Mesendoderm (in vitro differentiated cells): ENCODE data around the gene SPON1.
"Not testable (repeated sequence)": the region's sequence is repeated elsewhere in the genome, so short reads cannot be mapped to it uniquely, and the experiment has no call there.

Experiments used
- DNase-seq: peaks from one replicate; pipeline ENCODE4 v3.0.0; 2013
- H2AK5ac ChIP-seq: 2 replicates; pipeline ENCODE4 v1.6.1; 2013; ENCODE audit warnings: low read length, inconsistent platforms
- H2BK120ac ChIP-seq: 2 replicates; pipeline ENCODE4 v1.6.1; 2013; ENCODE audit warnings: low read depth, mild to moderate bottlenecking, low read length, moderate library complexity, mixed read lengths
- H2BK15ac ChIP-seq: replicated peaks from 2 replicates; pipeline ENCODE4 v1.6.1; 2013; ENCODE audit warnings: low read depth, mild to moderate bottlenecking, moderate library complexity
- H2BK5ac ChIP-seq: 2 replicates; pipeline ENCODE4 v1.6.1; 2013; ENCODE audit warnings: low read length, inconsistent platforms
- H3K18ac ChIP-seq: 2 replicates; pipeline ENCODE4 v1.6.1; 2013; ENCODE audit warnings: mild to moderate bottlenecking, low read length, mixed read lengths
- H3K23ac ChIP-seq: one replicate; pipeline ENCODE4 v1.6.1; 2013; ENCODE audit warnings: low read length
- H3K27ac ChIP-seq: 2 replicates; pipeline ENCODE4 v1.5.1; 2013; ENCODE audit warnings: low read depth, mild to moderate bottlenecking, inconsistent platforms, low read length, moderate library complexity
- H3K27me3 ChIP-seq: 2 replicates; pipeline ENCODE4 v1.6.1; 2013; ENCODE audit warnings: low read length, control low read depth, mild to moderate bottlenecking, inconsistent platforms; ENCODE audit not compliant: insufficient read depth, poor library complexity
- H3K36me3 ChIP-seq: 2 replicates; pipeline ENCODE4 v1.6.1; 2013; ENCODE audit warnings: low read length, inconsistent platforms; ENCODE audit not compliant: control insufficient read depth, insufficient read depth
- H3K4ac ChIP-seq: one replicate; pipeline ENCODE4 v1.6.1; 2013; ENCODE audit warnings: low read depth, mild to moderate bottlenecking, low read length, moderate library complexity
- H3K4me1 ChIP-seq: 2 replicates; pipeline ENCODE4 v1.6.1; 2013; ENCODE audit warnings: low read depth, low read length, inconsistent platforms; ENCODE audit not compliant: control insufficient read depth
- H3K4me2 ChIP-seq: 2 replicates; pipeline ENCODE4 v1.6.1; 2013; ENCODE audit warnings: low read length
- H3K4me3 ChIP-seq: 2 replicates; pipeline ENCODE4 v1.5.1; 2013; ENCODE audit warnings: mild to moderate bottlenecking, low read length
- H3K56ac ChIP-seq: one replicate; pipeline ENCODE4 v1.6.1; 2013; ENCODE audit warnings: low read length
- H3K79me1 ChIP-seq: 2 replicates; pipeline ENCODE4 v1.6.1; 2013; ENCODE audit warnings: low read length, inconsistent platforms
- H3K79me2 ChIP-seq: 2 replicates; pipeline ENCODE4 v1.6.1; 2013; ENCODE audit warnings: mild to moderate bottlenecking, low read length; ENCODE audit not compliant: control insufficient read depth, insufficient read depth
- H3K9ac ChIP-seq: 2 replicates; pipeline ENCODE4 v1.6.1; 2013; ENCODE audit warnings: low read length, inconsistent platforms
- H4K5ac ChIP-seq: one replicate; pipeline ENCODE4 v1.6.1; 2013; ENCODE audit warnings: low read length
- H4K8ac ChIP-seq: one replicate; pipeline ENCODE4 v1.6.1; 2013; ENCODE audit warnings: low read depth, mild to moderate bottlenecking, control low read depth, low read length, moderate library complexity
- WGBS: extraction: QIAGEN DNeasy Blood & Tissue Kit; methylation state at CpG from one replicate; pipeline ENCODE4 v1.1.7; 2013; ENCODE audit warnings: low lambda C conversion rate, missing lambda C conversion rate; ENCODE audit not compliant: insufficient coverage; ENCODE audit errors: extremely low coverage; 5-methylcytosine and 5-hydroxymethylcytosine counted together

Gene SPON1

GRCh38 chr11:14148653-14149273 is 186.2 kb downstream of the SPON1 start:
- no peak overlapping the region for H3K4me3 ChIP-seq
- H3K27ac ChIP-seq: no peak overlapping the region
- no peaks in the 10 kb centered on the region for H3K27me3 ChIP-seq
- H4K5ac ChIP-seq: no peak overlapping the region
- H2BK120ac ChIP-seq: no peak overlapping the region
- H3K4me1 ChIP-seq: no peaks in the 10 kb centered on the region
- no peaks in the 10 kb centered on the region for H3K79me2 ChIP-seq
- H3K23ac ChIP-seq: no peak overlapping the region
- H2BK5ac ChIP-seq: no peak overlapping the region
- DNase-seq: peak; percentile 26
- H3K56ac ChIP-seq: no peak overlapping the region
- no peak overlapping the region for H3K18ac ChIP-seq
- no peak overlapping the region for H2AK5ac ChIP-seq
- no peaks in the 10 kb centered on the region for H3K36me3 ChIP-seq
- no CpG with 5 or more reads among the region's 3 CpGs for WGBS
- H3K9ac ChIP-seq: no peak overlapping the region
- H3K79me1 ChIP-seq: no peaks in the 10 kb centered on the region
- no peak overlapping the region for H3K4ac ChIP-seq
- H4K8ac ChIP-seq: no peak overlapping the region
- no peak overlapping the region for H3K4me2 ChIP-seq
- H2BK15ac ChIP-seq: no peak overlapping the region

- H4K5ac ChIP-seq: no peak overlapping the region
- no peak overlapping the region for H3K27ac ChIP-seq
- WGBS: no CpG with 5 or more reads among the region's 2 CpGs
- H4K8ac ChIP-seq: no peak overlapping the region
- no peak overlapping the region for H3K23ac ChIP-seq
- no peak overlapping the region for H3K18ac ChIP-seq
- no peak overlapping the region for H2BK15ac ChIP-seq
- H3K27me3 ChIP-seq: no peaks in the 10 kb centered on the region
- no peaks in the 10 kb centered on the region for H3K4me1 ChIP-seq
- H2BK120ac ChIP-seq: no peak overlapping the region
- no peak overlapping the region for H2AK5ac ChIP-seq
- H3K4ac ChIP-seq: no peak overlapping the region
- no peak overlapping the region for H3K4me2 ChIP-seq
- H2BK5ac ChIP-seq: no peak overlapping the region
- H3K79me2 ChIP-seq: no peaks in the 10 kb centered on the region
- H3K56ac ChIP-seq: no peak overlapping the region
- DNase-seq: no peak
- no peaks in the 10 kb centered on the region for H3K79me1 ChIP-seq
- no peak overlapping the region for H3K4me3 ChIP-seq
- H3K36me3 ChIP-seq: no peaks in the 10 kb centered on the region
- H3K9ac ChIP-seq: no peak overlapping the region
Observed at GRCh38 chr11:14149683-14150082, 187.2 kb downstream of the SPON1 start.

- WGBS: no CpG with 5 or more reads among the region's 4 CpGs
Observed at GRCh38 chr11:14150878-14151277, 188.4 kb downstream of the SPON1 start.

GRCh38 chr11:14154103-14154502 is 191.6 kb downstream of the SPON1 start:
- not testable (repeated sequence) for H3K27ac ChIP-seq, H3K36me3 ChIP-seq, H2AK5ac ChIP-seq, H2BK120ac ChIP-seq, H3K18ac ChIP-seq, H2BK5ac ChIP-seq, H3K79me2 ChIP-seq, H3K56ac ChIP-seq, H3K23ac ChIP-seq, H2BK15ac ChIP-seq, H3K4me1 ChIP-seq, H3K4me2 ChIP-seq, H3K9ac ChIP-seq, H3K79me1 ChIP-seq, H3K4me3 ChIP-seq, H3K4ac ChIP-seq, H4K8ac ChIP-seq, H4K5ac ChIP-seq, H3K27me3 ChIP-seq
- peak; percentile 4 for DNase-seq
- WGBS: no CpG with 5 or more reads among the region's 1 CpG

More at GRCh38 chr11:14150878-14151277, 188.4 kb downstream of the SPON1 start:
- Histone ChIP-seq H3K36me3 (no peaks in the 10 kb centered on the region), H3K4me3 (no peak overlapping the region), H3K4ac (no peak overlapping the region), H3K79me2 (no peaks in the 10 kb centered on the region), H3K56ac (no peak overlapping the region), H2AK5ac (no peak overlapping the region), H2BK15ac (no peak overlapping the region), H3K79me1 (no peaks in the 10 kb centered on the region), H3K9ac (no peak overlapping the region), H3K27ac (no peak overlapping the region), H3K4me1 (no peaks in the 10 kb centered on the region), H3K23ac (no peak overlapping the region), H3K18ac (no peak overlapping the region), H2BK120ac (no peak overlapping the region), H4K8ac (no peak overlapping the region), H3K27me3 (no peaks in the 10 kb centered on the region), H2BK5ac (no peak overlapping the region), H3K4me2 (no peak overlapping the region), H4K5ac (no peak overlapping the region)
- no peak for DNase-seq

GRCh38 chr11:14158393-14158792 is 195.9 kb downstream of the SPON1 start:
- no peak overlapping the region for H2AK5ac ChIP-seq
- no peak overlapping the region for H3K4ac ChIP-seq
- no peak overlapping the region for H3K27ac ChIP-seq
- H3K23ac ChIP-seq: no peak overlapping the region
- H3K79me2 ChIP-seq: no peaks in the 10 kb centered on the region
- no peak overlapping the region for H3K4me2 ChIP-seq
- WGBS: no CpG with 5 or more reads among the region's 1 CpG
- no peaks in the 10 kb centered on the region for H3K36me3 ChIP-seq
- no peak overlapping the region for H3K9ac ChIP-seq
- H2BK5ac ChIP-seq: no peak overlapping the region
- H3K79me1 ChIP-seq: no peaks in the 10 kb centered on the region
- H3K4me1 ChIP-seq: no peaks in the 10 kb centered on the region
- H2BK15ac ChIP-seq: no peak overlapping the region
- H3K27me3 ChIP-seq: peaks cover 2% of the 10 kb centered on the region
- no peak overlapping the region for H3K18ac ChIP-seq
- H3K4me3 ChIP-seq: no peak overlapping the region
- no peak overlapping the region for H2BK120ac ChIP-seq
- no peak overlapping the region for H3K56ac ChIP-seq
- H4K5ac ChIP-seq: no peak overlapping the region
- no peak for DNase-seq
- H4K8ac ChIP-seq: no peak overlapping the region

- Histone ChIP-seq H2BK5ac (no peak overlapping the region), H3K27ac (no peak overlapping the region), H3K23ac (no peak overlapping the region), H4K8ac (no peak overlapping the region), H2AK5ac (no peak overlapping the region), H3K9ac (no peak overlapping the region), H3K56ac (no peak overlapping the region), H3K79me2 (no peaks in the 10 kb centered on the region), H4K5ac (no peak overlapping the region), H2BK15ac (no peak overlapping the region), H3K36me3 (no peaks in the 10 kb centered on the region), H3K4ac (no peak overlapping the region), H3K27me3 (no peaks in the 10 kb centered on the region), H3K4me2 (no peak overlapping the region), H3K79me1 (no peaks in the 10 kb centered on the region), H2BK120ac (no peak overlapping the region), H3K4me3 (no peak overlapping the region), H3K4me1 (no peaks in the 10 kb centered on the region), H3K18ac (no peak overlapping the region)
- DNase-seq: no peak
- WGBS: no CpG with 5 or more reads among the region's 2 CpGs
Observed at GRCh38 chr11:14163576-14163975, 201.1 kb downstream of the SPON1 start.
